Measurements from ENCODE around the gene CASZ1.

DNA sequence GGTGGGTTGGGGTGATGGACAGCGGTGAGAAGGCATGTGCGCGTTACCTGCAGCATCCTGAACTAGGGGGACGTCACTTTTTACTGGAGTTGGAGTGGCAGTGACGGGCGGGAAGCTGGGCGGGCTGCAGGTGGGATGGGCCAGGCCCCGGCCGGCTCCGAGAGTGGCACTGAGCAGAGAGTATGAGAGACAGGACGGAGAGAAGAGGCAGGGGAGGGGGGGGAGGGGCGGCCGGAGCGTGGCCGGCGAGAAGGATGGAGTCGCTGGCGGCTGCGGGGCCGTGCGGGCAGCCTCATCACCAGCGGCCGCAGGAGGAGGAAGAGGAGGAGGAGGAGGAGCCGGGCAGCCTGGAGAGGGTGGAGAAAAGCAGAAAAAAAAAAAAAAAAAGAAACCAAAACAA, 154.5 kb downstream of the CASZ1 start:
- TF ChIP-seq, protein P1, sequence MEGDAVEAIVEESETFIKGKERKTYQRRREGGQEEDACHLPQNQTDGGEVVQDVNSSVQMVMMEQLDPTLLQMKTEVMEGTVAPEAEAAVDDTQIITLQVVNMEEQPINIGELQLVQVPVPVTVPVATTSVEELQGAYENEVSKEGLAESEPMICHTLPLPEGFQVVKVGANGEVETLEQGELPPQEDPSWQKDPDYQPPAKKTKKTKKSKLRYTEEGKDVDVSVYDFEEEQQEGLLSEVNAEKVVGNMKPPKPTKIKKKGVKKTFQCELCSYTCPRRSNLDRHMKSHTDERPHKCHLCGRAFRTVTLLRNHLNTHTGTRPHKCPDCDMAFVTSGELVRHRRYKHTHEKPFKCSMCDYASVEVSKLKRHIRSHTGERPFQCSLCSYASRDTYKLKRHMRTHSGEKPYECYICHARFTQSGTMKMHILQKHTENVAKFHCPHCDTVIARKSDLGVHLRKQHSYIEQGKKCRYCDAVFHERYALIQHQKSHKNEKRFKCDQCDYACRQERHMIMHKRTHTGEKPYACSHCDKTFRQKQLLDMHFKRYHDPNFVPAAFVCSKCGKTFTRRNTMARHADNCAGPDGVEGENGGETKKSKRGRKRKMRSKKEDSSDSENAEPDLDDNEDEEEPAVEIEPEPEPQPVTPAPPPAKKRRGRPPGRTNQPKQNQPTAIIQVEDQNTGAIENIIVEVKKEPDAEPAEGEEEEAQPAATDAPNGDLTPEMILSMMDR (IDR thresholded peaks at IDR 0.05): no peak
- no peak for TF ChIP-seq POLR2A (IDR thresholded peaks at IDR 0.05)
- no peak for TF ChIP-seq POLR2AphosphoS5 (IDR thresholded peaks at IDR 0.05)
- no peak for TF ChIP-seq EP300 (IDR thresholded peaks at IDR 0.05)
